Pancreas (tissue), 10 donors: Measurements from ENCODE around the gene IP6K2. TPM values are rescaled to one million over a fixed set of nuclear protein-coding genes. Genes with fewer than 3 reads are reported as not detected.

Source experiments
- ATAC-seq, 4 donors: fragments of 200-7000 bp; cut with Tn5 transposase; one replicate each; pipeline versions ENCODE4 v1.8.0 to v1.9.1; 2020; ENCODE audit warnings: mild to moderate bottlenecking in 4 of 4, moderate library complexity in 4 of 4
- DNase-seq, 6 donors: peaks; one replicate each; pipeline ENCODE4 v3.0.0-alpha.2; 2020
- FAIRE-seq: peaks from 2 replicates; lab custom pipeline; 2012; peaks lifted over from hg19 to GRCh38; lab: Jason Lieb, UNC
- H3K27ac ChIP-seq, 4 donors: fragments of 200-600 bp; sonication (generic); 1 replicate in 3 of 4; 2 replicates in 1 of 4; pipeline versions ENCODE4 v1.5.0 to v1.8.0; 2020
- H3K27me3 ChIP-seq, 4 donors: fragments of 200-600 bp; one replicate each; pipeline ENCODE4 v1.8.0; 2021
- H3K36me3 ChIP-seq, 3 donors: fragments of 200-600 bp; sonication (generic) in 1 of 3; one replicate each; pipeline versions ENCODE4 v1.5.0 to v1.8.0; 2020 to 2021
- H3K4me1 ChIP-seq, 3 donors: fragments of 200-600 bp; one replicate each; pipeline ENCODE4 v1.8.0; 2021
- H3K4me3 ChIP-seq, 4 donors: fragments of 200-600 bp; sonication (generic) in 2 of 4; one replicate each; pipeline versions ENCODE4 v1.5.0 to v1.8.0; 2020 to 2021
- H3K9me3 ChIP-seq, 4 donors: fragments of 200-600 bp; one replicate each; pipeline ENCODE4 v1.8.0; 2021
- CTCF ChIP-seq, 4 donors: fragments of 200-600 bp; sonication (generic) in 3 of 4; IDR thresholded peaks; one replicate each; pipeline versions ENCODE4 v1.5.0 to v1.8.0; 2021; ENCODE audit warnings: antibody characterized with exemption in 4 of 4
- WGBS, 2 donors: extraction: QIAGEN DNeasy Blood & Tissue Kit; methylation state at CpG; one replicate each; pipeline ENCODE4 v1.1.7; 2013; 5-methylcytosine and 5-hydroxymethylcytosine counted together
- intact Hi-C, 3 donors: fragments of 100-400 bp; cut with DNase I; formaldehyde crosslinking; loops; one replicate each; pipeline versions ENCODE4 v1.11.1 to v1.14.2; 2022
- polyA plus RNA-seq, 2 donors: library from polyadenylated mRNA; stranded (reverse); fragments of 200-250 nt; gene quantifications; one replicate each; pipeline ENCODE4 v1.2.3, GENCODE V29; 2013
- total RNA-seq, 6 donors: library from RNA; stranded (reverse); fragmentation: NEBNext Ultra II Directional in 4 of 6; extraction: Animal tissue kit (Norgen Biotek cat#: 25700) in 4 of 6; gene quantifications; one replicate each; pipeline versions ENCODE4 v1.2.1 to v1.2.4, GENCODE V29; 2021 to 2023
- donor health status: healthy with polysubstance abuse.
- donor health status: DM: no; HTN: no; CAD: no; lungs with moderate emphysema.
- donor health status: DM: no; HTN: no; CAD: no.
- donor health status: control.
- donor health status: control.
- donor health status: Bipolar disorder and iron deficiency.
- donor health status: DM: yes; HTN: yes; CAD: no.
- donor health status: DM: no; HTN: no; CAD: no.
- donor health status: DM: no; HTN: no; CAD: no.
- donor health status: DM: yes; HTN: yes; CAD: no.

The IP6K2 gene
- total and polyA plus RNA-seq, 8 donors: 19.1 to 107 (median 35.3) TPM

GRCh38 chr3:48684054-48684349 is 33.0 kb downstream of the IP6K2 start:
- DNase-seq: no peak
- H3K36me3 ChIP-seq: peaks cover under 1 to 25% (median 7%) of the 10 kb centered on the region in 3 donors
- no peak for TF ChIP-seq CTCF (IDR thresholded peaks at IDR 0.05)
- peak overlapping the region in 1 of 4 donors; percentile 91 for H3K4me3 ChIP-seq
- H3K27me3 ChIP-seq: no peaks in the 10 kb centered on the region
- no peaks in the 10 kb centered on the region for H3K9me3 ChIP-seq
- FAIRE-seq: no peak
- peaks cover 4 to 9% (median 6%) of the 10 kb centered on the region in 3 donors for H3K4me1 ChIP-seq
- ATAC-seq: no peak
- intact Hi-C loops: no loop called here
- H3K27ac ChIP-seq: no peak overlapping the region
- 61 to 69% methylated on average over 7 to 8 of the region's 8 CpGs for WGBS, 2 donors

- 90 to 95% methylated on average over 9 of the region's 9 CpGs for WGBS, 2 donors
- TF ChIP-seq CTCF (IDR thresholded peaks at IDR 0.05): no peak
- H3K36me3 ChIP-seq: peaks cover 0 to 21% (median 1%) of the 10 kb centered on the region in 3 donors
- no peak for DNase-seq
- ATAC-seq: no peak
- H3K4me3 ChIP-seq: no peak overlapping the region
- peaks cover 4 to 9% (median 6%) of the 10 kb centered on the region in 3 donors for H3K4me1 ChIP-seq
- H3K27ac ChIP-seq: no peak overlapping the region
- no peaks in the 10 kb centered on the region for H3K9me3 ChIP-seq
- no peaks in the 10 kb centered on the region for H3K27me3 ChIP-seq
- no peak for FAIRE-seq
- intact Hi-C loops: no loop called here
Measured at GRCh38 chr3:48682786-48683185, 34.2 kb downstream of the IP6K2 start.

- no peaks in the 10 kb centered on the region for H3K9me3 ChIP-seq
- H3K27me3 ChIP-seq: no peaks in the 10 kb centered on the region
- 93 to 94% methylated on average over 17 of the region's 17 CpGs for WGBS, 2 donors
- peaks cover 4 to 9% (median 6%) of the 10 kb centered on the region in 3 donors for H3K4me1 ChIP-seq
- ATAC-seq: no peak
- TF ChIP-seq CTCF (IDR thresholded peaks at IDR 0.05): no peak
- no peak for DNase-seq
- H3K4me3 ChIP-seq: no peak overlapping the region
- peaks cover 0 to 21% (median 0%) of the 10 kb centered on the region in 3 donors for H3K36me3 ChIP-seq
- no peak for FAIRE-seq
- no peak overlapping the region for H3K27ac ChIP-seq
- intact Hi-C loops: no loop called here
Measured at GRCh38 chr3:48681974-48682610, 34.9 kb downstream of the IP6K2 start.

GRCh38 chr3:48681541-48681880 is 35.5 kb downstream of the IP6K2 start:
- no peak for FAIRE-seq
- intact Hi-C loops: no loop called here
- Histone ChIP-seq H3K36me3 (peaks cover 0 to 21% (median 0%) of the 10 kb centered on the region in 3 donors), H3K4me1 (peaks cover 4 to 9% (median 6%) of the 10 kb centered on the region in 3 donors), H3K27ac (no peak overlapping the region), H3K27me3 (no peaks in the 10 kb centered on the region), H3K4me3 (no peak overlapping the region), H3K9me3 (no peaks in the 10 kb centered on the region)
- no peak for TF ChIP-seq CTCF (IDR thresholded peaks at IDR 0.05)
- DNase-seq: no peak
- WGBS, 2 donors: 94 to 97% methylated on average over 7 of the region's 7 CpGs
- ATAC-seq: no peak

- DNase-seq (peak in 1 of 6 donors; percentile 63), FAIRE-seq (no peak), ATAC-seq (no peak)
- H3K9me3 ChIP-seq: no peaks in the 10 kb centered on the region
- no peaks in the 10 kb centered on the region for H3K27me3 ChIP-seq
- intact Hi-C loops: no loop called here
- H3K4me3 ChIP-seq: no peak overlapping the region
- H3K27ac ChIP-seq: no peak overlapping the region
- H3K36me3 ChIP-seq: peaks cover 0 to 21% (median 0%) of the 10 kb centered on the region in 3 donors
- H3K4me1 ChIP-seq: peaks cover 4 to 9% (median 6%) of the 10 kb centered on the region in 3 donors
- TF ChIP-seq CTCF (IDR thresholded peaks at IDR 0.05): no peak
- WGBS, 2 donors: 90% methylated on average over 17 of the region's 17 CpGs
Measured at GRCh38 chr3:48680811-48681540, 36.0 kb downstream of the IP6K2 start.
